HG03064 (cell line): ENCODE measurements around the gene ARL13A.
A peak's percentile ranks its signal among the peaks of the same experiment; 100 is the strongest.
"Not testable (repeated sequence)": the region's sequence is repeated elsewhere in the genome, so short reads cannot be mapped to it uniquely, and the experiment has no call there.

Experiments
- ATAC-seq: cut with Tn5 transposase; IDR thresholded peaks from one replicate; pipeline ENCODE4 v1.9.1; 2021; ENCODE audit warnings: low read depth; ENCODE audit not compliant: unreplicated experiment

ARL13A gene

DNA sequence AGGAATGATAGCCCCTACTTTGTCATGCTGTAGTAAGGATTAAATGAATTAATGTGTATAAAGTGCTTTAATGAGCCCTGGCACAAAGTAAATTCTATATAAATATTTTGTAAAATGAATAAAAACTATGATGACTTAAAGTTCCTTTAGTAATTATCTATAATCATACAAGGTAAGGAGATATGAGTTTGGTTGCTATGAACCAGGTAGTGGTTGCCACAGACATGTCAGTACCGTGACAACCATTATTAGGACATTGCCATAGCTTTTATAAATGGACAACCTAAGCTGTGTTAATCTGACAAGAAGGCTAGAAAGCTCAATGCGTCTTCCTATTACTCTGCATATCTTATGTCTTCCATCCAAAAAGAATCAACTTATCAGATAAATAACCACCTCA, at the start of gene ARL13A:
ARL13A (plus strand) TSS at position 301 of the 400 bp plus-strand sequence. CDS start 3,982 bp downstream, outside the sequence.
- no peak for ATAC-seq

DNA sequence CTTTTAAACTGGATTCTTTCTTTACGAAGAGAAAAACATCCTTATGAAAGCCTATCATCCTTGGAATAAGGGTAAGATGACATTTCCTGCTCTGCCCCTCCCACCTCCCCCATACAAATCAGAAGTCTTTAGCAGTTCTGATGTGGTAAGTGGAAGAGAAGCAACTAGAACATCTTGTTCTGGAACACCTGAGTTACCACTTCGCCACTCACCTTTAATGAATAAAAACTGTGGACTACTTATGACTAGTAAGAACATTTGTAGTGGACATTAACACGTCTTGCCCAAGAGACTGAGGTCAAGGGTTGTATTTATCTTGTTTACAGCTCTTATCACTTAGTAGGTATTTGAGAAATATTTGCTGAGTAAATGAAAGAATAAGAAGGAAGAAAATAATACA, 45.1 kb upstream of the ARL13A start:
- ATAC-seq: no peak

DNA sequence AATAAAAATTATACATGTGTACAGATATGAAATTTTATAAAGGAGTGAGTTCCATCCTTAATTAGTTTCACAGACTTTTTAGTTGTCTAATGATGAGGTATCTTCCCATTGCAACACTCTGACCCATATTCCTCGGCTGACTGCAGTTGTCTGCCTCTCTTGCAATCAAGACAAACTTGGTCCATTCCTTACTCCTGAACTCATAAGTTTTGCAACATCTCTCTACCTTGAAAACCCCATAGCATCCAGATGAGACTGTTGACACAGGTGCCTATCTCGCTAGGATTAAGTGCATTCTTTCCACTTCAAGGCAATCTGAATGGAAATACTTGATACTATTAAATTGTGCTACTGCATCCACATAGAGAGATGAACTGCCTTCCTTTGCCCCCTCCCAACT, 43.1 kb upstream of the ARL13A start:
- ATAC-seq: no peak

DNA sequence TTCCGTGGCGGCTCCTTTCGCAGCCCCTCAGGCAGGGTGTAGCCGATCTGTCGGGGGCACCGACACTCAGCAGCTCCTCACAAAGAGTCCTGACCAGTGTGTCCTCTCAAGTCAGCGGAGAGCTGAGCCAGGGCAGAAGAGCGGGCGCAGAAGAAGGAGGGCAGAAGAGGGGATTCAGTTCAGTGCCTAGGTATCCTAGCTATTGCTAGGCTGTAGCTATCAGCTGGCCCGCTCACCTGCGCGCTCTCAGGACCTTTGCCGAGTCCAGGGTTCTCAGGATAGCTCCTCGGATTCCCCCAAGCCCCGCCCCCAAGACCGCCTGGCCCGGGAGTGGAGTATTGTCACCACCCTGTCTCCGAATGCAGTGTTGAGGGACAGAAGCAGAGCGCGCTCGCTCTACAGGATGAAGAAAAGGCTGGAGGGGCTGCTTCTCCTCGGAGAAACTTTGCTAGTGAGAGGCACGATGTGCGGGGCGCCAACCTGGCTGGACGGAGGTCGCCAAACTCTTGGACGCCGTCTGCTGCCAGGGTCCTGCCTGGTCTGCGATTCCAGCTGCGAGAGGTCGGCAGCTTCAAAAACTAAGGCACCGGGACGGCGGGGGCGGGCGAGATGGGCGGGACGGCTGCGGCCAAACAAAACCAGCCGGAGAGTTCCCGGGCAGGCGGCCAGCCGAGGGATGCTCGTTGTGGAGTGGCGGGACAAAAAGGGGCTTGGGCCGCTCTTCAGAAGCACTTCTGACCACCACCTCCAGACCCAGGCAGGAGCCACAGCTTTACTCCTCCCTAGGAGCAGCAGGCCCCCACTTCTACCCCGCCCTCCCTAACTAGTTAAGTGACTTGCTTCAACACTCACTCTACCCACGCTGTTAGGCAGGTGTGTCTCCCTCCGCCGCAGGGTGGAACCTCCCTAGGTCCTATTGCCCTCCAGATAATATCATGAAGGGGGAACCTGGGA, 40.6 kb upstream of the ARL13A start, which contains the start of gene XKRX:
XKRX (minus strand) TSS at position 258 of the 954 bp plus-strand sequence. CDS start 613 bp downstream, outside the sequence.
- ATAC-seq: no peak

- peak; percentile 75 for ATAC-seq
Measured at GRCh38 chrX:100931218-100931924, 38.1 kb upstream of the ARL13A start.

GRCh38 chrX:100931925-100932285, 37.6 kb upstream of the ARL13A start:
- peak; percentile 32 for ATAC-seq

- ATAC-seq: no peak
Measured at GRCh38 chrX:100935767-100936166, 33.7 kb upstream of the ARL13A start.

GRCh38 chrX:100939333-100939732, 30.2 kb upstream of the ARL13A start:
- no peak for ATAC-seq

DNA sequence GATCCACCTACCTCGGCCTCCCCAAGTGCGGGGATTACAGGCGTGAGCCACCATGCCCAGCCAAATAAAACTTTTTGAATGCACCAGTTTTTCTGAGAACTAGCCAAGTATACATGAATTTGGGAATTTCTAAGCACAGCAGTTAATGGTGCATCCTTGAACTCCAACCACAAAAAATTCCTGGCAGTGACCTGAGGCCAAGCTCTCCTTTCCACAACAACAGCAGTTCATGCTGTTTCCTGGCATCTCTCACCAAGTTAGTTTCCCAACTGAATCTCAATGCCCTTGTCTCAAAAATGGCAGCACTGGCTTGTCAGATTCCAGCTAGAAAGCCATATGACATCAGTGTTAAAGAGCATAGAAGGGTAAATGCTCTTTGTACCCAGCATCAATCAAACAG, 24.9 kb upstream of the ARL13A start:
- no peak for ATAC-seq

DNA sequence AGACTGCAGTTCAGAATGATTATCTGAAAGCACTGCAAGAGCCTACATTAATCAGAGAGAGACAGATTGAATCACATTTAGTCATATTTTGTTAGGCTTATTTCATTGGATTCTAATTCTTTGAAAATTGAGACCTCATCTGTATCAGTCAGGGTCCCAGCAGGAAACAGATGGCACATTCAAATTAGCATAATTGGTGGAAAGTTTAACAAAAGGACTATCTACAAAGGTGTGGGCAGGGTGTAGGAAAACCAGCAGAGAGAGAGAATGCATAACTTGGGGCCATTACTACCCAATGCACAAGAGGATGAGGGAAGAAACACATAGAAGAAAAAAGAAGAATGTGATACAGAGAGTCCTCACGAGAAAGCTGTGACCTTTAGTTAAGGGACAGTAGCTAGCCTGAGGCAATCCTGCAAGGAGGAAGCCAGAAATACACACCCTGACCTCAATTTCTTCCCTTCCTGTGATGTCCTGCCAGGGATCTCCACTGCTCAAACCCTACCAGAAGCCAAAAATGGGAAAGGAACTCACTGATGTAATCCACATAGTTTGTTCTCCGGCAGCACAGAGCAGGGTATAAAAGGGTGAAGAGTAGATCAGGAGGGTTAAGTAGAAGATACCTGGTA, 23.1 kb upstream of the ARL13A start:
- no peak for ATAC-seq

DNA sequence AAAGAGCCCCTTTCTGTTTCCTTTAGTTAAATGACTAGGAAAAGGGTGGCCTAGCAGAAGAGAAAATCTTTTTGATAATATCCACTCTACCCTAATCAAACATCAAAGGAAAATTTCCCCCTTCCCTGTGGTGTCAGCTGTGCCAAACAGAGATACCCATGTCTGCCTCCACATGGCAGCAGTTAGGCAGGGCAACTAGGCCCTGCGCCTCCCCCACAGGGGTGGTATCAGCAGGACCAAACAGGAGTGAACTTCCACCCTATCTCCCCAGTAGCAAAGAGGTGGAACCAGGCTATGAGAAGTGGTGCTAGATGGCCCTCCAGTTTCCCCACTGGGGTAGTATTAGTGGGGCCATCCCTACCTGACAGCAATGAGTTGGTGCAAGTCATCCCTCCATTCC, 21.0 kb upstream of the ARL13A start:
- ATAC-seq: no peak

- ATAC-seq: no peak
Measured at GRCh38 chrX:100962811-100963210, 6.7 kb upstream of the ARL13A start.

DNA sequence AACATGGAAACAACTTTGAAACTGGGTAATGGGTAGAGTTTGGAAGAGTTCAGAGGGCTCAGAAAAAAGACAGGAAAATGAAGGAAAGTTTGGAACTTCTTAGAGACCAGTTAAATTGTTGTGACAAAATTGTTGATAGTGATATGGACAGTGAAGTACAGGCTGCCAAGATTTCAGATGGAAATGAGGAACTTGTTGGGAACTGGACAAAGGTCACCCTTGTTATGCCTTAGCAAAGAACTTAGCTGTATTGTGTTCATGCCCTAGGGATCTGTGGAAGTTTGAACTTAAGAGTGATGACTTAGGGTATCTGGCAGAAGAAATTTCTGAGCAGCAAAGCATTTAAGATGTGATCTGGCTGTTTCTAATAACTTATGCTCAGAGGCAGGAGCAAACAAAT, 5.1 kb upstream of the ARL13A start:
- no peak for ATAC-seq

- no peak for ATAC-seq
Measured at GRCh38 chrX:100969936-100970335, 428 bp downstream of the ARL13A start.

GRCh38 chrX:100973411-100973810, 3.9 kb downstream of the ARL13A start:
- no peak for ATAC-seq

DNA sequence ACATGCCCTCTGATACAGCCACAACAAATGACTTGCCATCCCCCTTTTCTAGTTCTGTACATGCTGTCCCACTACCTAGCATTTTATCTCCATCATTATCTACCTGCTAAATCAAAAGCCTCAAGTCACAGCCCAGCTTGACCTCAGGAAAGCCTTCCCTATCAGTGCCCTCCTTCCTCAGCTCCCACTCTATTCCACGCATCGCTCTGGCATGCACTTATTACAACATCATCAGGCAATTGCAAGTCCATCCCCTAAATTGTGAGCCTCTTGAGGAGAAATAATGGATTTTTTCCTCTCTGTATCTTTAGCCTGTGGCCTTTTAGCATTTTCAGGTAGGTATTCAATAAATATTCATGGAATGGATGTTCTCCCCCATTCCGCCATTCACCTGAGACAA, 5.7 kb downstream of the ARL13A start:
- ATAC-seq: no peak

DNA sequence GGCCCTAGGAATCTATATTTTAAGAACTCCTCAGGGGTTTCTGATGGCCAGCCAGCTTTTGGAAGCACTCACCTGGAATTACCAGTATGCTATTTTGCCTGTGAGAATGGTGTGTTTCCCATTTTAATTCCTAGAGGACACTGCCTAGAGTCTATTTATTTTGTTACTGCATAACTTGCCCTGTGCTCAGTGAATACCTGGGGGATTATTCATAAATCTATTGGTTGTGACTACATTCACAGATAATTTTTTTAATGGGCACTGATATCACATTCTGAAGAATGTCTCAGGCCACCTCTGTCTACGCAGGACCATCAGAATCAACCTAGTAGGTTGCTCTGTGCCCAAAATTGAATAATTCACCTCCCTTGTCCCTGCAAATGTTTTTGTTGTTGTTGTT, 6.7 kb downstream of the ARL13A start:
- no peak for ATAC-seq

GRCh38 chrX:100979881-100980607, 10.5 kb downstream of the ARL13A start:
- ATAC-seq: no peak

GRCh38 chrX:100980608-100981497, 11.3 kb downstream of the ARL13A start:
- ATAC-seq: no peak

- not testable (repeated sequence) for ATAC-seq
Measured at GRCh38 chrX:100981498-100981845, 12.0 kb downstream of the ARL13A start.
